GM19193 (cell line): ENCODE measurements around the gene RPRD1A.
A peak's percentile ranks its signal among the peaks of the same experiment; 100 is the strongest.

ENCODE experiments used
- POLR2A ChIP-seq: IDR thresholded peaks from 4 replicates; pipeline ENCODE4 v1.6.1; 2011; ENCODE audit not compliant: insufficient read depth, insufficient read length; ENCODE audit errors: extremely low read depth

Gene RPRD1A

GRCh38 chr18:36067055-36067957, at the start of gene RPRD1A:
Gene RPRD1A (minus strand): TSS chr18:36067559. CDS start chr18:36067404, 155 bp downstream.
- peak; percentile 78 for TF ChIP-seq POLR2A

- no peak for TF ChIP-seq POLR2A
Measured at GRCh38 chr18:36114738-36115137, 47.4 kb upstream of the RPRD1A start.

GRCh38 chr18:36114251-36114650, 46.9 kb upstream of the RPRD1A start:
- TF ChIP-seq POLR2A = no peak

- no peak for TF ChIP-seq POLR2A
Measured at GRCh38 chr18:36112302-36112701, 44.9 kb upstream of the RPRD1A start.

GRCh38 chr18:36109737-36110136, 42.4 kb upstream of the RPRD1A start:
- TF ChIP-seq POLR2A = no peak

- TF ChIP-seq POLR2A = no peak
Measured at GRCh38 chr18:36108601-36109000, 41.2 kb upstream of the RPRD1A start.

- no peak for TF ChIP-seq POLR2A
Measured at GRCh38 chr18:36108196-36108595, 40.8 kb upstream of the RPRD1A start.

GRCh38 chr18:36107477-36107876, 40.1 kb upstream of the RPRD1A start:
- TF ChIP-seq POLR2A = no peak

GRCh38 chr18:36104749-36105148, 37.4 kb upstream of the RPRD1A start:
- no peak for TF ChIP-seq POLR2A

- TF ChIP-seq POLR2A = no peak
Measured at GRCh38 chr18:36101943-36102342, 34.6 kb upstream of the RPRD1A start.

GRCh38 chr18:36099311-36099710, 32.0 kb upstream of the RPRD1A start:
- TF ChIP-seq POLR2A = no peak

- no peak for TF ChIP-seq POLR2A
Measured at GRCh38 chr18:36096955-36097354, 29.6 kb upstream of the RPRD1A start.

- TF ChIP-seq POLR2A = no peak
Measured at GRCh38 chr18:36095936-36096519, 28.7 kb upstream of the RPRD1A start.

GRCh38 chr18:36094431-36094830, 27.1 kb upstream of the RPRD1A start:
- no peak for TF ChIP-seq POLR2A

- TF ChIP-seq POLR2A = no peak
Measured at GRCh38 chr18:36089001-36089400, 21.6 kb upstream of the RPRD1A start.

- TF ChIP-seq POLR2A = no peak
Measured at GRCh38 chr18:36088256-36088655, 20.9 kb upstream of the RPRD1A start.
